ENCODE measurements around the gene SCAND1.

- TF ChIP-seq CTCF (IDR thresholded peaks at IDR 0.05), result no peak
- no peak for TF ChIP-seq POLR2A (IDR thresholded peaks at IDR 0.05)
Observed at GRCh38 chr20:35929301-35929700, 25.0 kb downstream of the SCAND1 start.

All from adrenal gland (tissue), 5 donors.